Measurements from ENCODE around the gene RXFP1.
"Not testable (repeated sequence)": the region's sequence is repeated elsewhere in the genome, so short reads cannot be mapped to it uniquely, and the experiment has no call there.

The RXFP1 gene

DNA sequence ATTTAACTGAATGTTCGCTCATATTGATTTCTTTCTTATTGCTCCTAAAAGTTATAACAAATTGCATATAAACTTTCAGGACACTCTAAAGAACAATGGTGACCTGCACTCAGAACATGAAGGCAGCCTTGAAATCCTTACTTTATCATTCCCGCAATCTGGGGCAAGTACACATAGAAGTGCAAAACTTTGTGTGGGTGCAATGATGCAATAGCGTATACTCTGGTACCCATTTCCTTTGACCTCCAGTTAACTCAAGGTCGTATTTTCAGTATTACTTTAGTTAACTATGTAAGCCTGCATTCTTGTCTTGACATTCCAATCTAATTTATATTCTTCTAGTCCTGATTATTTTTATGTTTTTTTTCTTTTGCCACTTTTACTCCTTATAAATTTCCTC is 85.3 kb downstream of the RXFP1 start:
- FAIRE-seq (no peak), DNase-seq (ENCODE audit: insufficient read length, low spot score) (no peak)

GRCh38 chr4:158609116-158609515 is 87.4 kb downstream of the RXFP1 start:
- FAIRE-seq (no peak), DNase-seq (ENCODE audit: insufficient read length, low spot score) (no peak)

- DNase-seq (ENCODE audit: insufficient read length, low spot score) = no peak
- peak; percentile 26 for FAIRE-seq
Observed at GRCh38 chr4:158610790-158611189, 89.1 kb downstream of the RXFP1 start.

DNA sequence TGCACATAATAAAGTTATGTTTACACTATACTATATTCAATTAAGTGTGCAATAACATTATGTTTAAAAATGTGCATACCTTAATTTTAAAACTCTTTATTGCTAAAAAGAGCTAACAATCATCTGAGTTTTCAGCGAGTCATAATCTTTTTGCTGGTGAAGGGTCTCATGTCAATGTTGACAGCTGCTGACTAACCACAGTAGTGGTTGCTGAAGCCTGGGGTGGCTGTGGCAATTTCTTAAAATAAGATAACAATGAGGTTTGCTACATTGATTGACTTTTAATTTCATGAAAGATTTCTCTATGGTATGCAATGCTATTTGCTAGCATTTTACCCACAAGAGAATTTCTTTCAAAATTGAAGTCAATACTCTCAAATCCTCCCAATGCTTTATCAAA is 91.4 kb downstream of the RXFP1 start:
- no peak for DNase-seq (ENCODE audit: insufficient read length, low spot score)
- no peak for FAIRE-seq

DNA sequence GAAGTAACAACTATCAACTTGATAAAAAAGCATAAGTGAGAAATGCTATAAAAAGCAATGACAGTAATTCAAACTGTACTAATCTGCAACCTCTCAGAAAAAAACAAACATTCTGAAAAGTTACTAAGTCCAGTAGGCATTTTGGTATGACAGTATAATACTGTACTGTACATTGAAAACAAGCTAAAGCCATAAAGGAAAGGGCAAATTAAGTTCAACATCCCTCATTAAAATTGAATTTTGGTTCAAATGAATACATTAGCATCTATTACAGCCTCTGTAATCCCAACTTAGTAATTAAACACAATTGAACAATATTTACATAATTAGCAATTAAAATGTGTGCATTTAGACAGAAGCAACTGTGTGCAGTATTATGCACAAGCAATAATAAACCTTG is 96.3 kb downstream of the RXFP1 start:
- FAIRE-seq (no peak), DNase-seq (ENCODE audit: insufficient read length, low spot score) (no peak)

DNA sequence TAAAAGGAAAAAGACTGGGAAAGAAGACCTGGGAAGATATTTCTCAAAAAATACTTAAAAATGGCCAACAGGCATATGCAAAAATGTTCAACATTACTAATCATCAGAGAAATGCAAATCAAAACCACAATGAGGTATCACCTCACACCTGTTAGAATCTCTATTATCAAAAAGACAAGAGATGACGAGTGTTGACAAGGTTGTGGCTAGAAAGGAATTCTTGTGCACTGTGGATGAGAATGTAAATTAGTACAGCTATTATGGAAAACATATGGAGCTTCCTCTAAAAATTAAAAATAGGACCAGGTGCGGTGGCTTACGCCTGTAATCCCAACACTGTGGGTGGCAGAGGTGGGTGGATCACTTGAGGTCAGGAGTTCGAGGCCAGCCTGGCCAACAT is 100.0 kb downstream of the RXFP1 start:
- no peak for FAIRE-seq

DNA sequence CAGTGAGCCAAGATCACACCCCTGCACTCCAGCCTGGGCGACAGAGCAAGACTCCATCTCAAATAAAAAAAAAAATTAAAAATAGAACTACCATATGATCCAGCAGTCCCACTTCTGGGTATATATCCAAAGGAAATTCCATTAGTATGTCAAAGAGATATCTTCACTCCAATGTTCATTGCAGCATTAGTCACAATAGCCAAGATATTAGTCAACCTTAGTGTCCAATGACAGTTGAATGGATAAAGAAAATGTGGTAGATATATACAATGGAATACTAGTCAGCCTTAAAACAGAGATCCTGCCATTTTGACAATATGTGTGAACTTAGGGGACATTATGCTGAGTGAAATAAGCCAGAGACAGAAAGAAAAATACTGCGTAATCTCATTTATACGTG is 100.6 kb downstream of the RXFP1 start:
- FAIRE-seq (no peak), DNase-seq (ENCODE audit: insufficient read length, low spot score) (no peak)

More for the DNA sequence above, 100.0 kb downstream of the RXFP1 start:
- no peak for DNase-seq (ENCODE audit: insufficient read length, low spot score)

GRCh38 chr4:158624889-158625478 is 103.3 kb downstream of the RXFP1 start:
- peak; percentile 4 for DNase-seq (ENCODE audit: insufficient read length, low spot score)
- FAIRE-seq = peak; percentile 90

GRCh38 chr4:158625544-158625943 is 103.9 kb downstream of the RXFP1 start:
- DNase-seq (ENCODE audit: insufficient read length, low spot score) (no peak), FAIRE-seq (no peak)

DNA sequence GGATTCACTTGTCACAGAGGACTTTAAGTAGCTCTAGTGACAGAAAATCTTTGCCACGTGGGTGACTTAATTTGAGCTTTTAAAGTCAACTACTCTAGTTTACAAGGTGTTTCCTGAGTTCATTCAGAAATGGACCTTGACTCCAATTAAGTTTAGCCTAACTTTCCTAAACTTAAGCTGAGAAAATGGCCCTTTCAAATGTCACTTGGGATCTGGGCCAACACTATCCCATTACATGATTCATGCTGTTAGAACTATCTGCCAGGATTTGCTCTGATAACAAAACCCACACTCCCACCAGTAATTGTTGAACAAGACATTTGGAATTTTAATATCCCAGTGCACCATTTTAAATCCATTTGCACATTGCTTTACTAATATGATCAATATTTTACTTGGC is 109.2 kb downstream of the RXFP1 start:
- FAIRE-seq = no peak
- DNase-seq (ENCODE audit: insufficient read length, low spot score) = no peak

DNA sequence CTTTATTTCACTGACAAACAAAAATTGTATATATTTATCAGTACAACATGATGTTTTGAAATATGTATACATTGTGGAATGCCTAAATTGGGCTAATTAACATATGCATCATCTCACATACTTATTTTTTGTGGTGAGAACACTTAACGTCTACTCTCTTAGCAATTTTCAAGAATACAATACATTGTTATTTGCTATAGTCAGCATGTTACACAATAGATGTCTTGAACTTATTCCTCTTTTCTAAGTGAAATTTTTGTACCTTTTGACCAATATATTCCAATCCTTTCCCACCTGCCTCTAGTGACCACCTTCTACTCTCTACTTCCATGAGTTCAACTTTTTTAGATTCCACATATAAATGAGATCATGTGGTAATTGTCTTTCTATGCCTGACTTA is 114.9 kb downstream of the RXFP1 start:
- no peak for DNase-seq (ENCODE audit: insufficient read length, low spot score)
- FAIRE-seq = no peak

DNA sequence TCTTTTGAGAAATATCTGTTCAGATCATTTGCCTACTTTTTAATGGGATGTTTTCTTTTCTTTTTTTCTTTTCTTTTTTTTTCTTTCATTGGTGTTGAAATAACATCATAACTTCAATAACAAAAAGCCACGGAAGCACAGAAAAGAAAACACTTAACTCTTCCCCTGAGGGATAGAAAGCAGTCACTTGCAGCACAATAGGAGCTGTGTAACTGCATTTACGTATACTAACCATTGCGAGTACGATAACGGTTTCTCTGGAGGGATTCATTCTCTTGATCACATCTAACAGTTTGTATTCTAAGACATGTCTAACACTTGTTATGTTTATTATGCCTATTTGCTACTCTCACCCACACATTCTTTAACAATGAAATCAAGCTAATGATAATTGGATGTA is 122.7 kb downstream of the RXFP1 start:
- FAIRE-seq (no peak), DNase-seq (ENCODE audit: insufficient read length, low spot score) (no peak)

DNA sequence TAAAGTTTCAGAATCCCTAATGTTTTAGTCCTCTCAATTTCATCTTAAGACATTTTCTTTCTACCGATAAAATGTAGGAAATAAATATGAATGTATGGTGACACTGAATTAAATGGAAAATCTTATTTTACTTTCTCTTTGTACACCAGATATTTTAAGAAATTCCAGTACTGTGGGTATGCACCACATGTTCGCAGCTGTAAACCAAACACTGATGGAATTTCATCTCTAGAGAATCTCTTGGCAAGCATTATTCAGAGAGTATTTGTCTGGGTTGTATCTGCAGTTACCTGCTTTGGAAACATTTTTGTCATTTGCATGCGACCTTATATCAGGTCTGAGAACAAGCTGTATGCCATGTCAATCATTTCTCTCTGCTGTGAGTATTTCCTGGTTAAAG is 123.1 kb downstream of the RXFP1 start:
- no peak for FAIRE-seq

GRCh38 chr4:158649111-158649680 is 127.5 kb downstream of the RXFP1 start:
- DNase-seq (ENCODE audit: insufficient read length, low spot score) (no peak), FAIRE-seq (no peak)

More for the DNA sequence above, 123.1 kb downstream of the RXFP1 start:
- DNase-seq (ENCODE audit: insufficient read length, low spot score) = no peak

DNA sequence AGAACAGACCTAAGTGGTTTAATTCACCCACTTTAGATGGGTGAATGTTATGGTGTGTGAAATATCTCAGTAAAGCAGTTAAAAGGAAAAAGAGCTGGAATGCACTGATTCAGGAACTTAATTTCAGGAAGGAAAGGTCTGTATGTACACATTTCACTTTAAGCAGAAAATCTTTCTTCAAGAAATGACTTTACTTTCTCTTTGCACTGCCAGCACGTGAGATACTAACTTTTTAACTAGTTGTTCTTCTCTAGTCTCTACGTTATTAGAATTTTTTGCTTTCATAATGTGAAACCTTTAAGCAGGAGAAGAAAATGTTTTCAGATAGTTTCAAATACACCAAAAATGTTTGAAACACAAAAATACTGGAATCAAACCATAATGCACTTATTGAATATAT is 131.2 kb downstream of the RXFP1 start:
- DNase-seq (ENCODE audit: insufficient read length, low spot score) = no peak
- FAIRE-seq = peak; percentile 71

DNA sequence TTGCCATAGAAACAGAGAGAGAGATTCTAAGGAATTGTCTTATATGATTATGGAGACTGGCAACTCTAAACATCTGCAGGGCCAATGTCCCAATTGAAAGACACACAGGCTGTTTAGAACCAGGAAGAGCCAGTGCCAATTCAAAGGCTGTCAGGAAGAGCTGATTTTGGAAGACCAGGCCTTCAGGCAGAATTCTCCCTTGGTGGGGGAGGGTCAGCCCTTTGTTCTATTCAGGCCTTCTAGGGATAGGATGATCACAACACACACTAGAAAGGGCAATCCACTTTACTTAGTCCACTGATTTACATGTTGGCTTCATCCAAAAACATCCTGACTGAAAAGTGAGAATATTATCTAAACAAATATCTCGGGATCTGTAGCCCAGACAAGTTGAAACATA is 134.8 kb downstream of the RXFP1 start:
- FAIRE-seq = no peak

GRCh38 chr4:158657291-158657690 is 135.6 kb downstream of the RXFP1 start:
- DNase-seq (ENCODE audit: insufficient read length, low spot score) (no peak), FAIRE-seq (no peak)

More for the DNA sequence above, 134.8 kb downstream of the RXFP1 start:
- DNase-seq (ENCODE audit: insufficient read length, low spot score) = no peak

- FAIRE-seq = not testable (repeated sequence)
Observed at GRCh38 chr4:158663255-158663654, 141.6 kb downstream of the RXFP1 start.

DNA sequence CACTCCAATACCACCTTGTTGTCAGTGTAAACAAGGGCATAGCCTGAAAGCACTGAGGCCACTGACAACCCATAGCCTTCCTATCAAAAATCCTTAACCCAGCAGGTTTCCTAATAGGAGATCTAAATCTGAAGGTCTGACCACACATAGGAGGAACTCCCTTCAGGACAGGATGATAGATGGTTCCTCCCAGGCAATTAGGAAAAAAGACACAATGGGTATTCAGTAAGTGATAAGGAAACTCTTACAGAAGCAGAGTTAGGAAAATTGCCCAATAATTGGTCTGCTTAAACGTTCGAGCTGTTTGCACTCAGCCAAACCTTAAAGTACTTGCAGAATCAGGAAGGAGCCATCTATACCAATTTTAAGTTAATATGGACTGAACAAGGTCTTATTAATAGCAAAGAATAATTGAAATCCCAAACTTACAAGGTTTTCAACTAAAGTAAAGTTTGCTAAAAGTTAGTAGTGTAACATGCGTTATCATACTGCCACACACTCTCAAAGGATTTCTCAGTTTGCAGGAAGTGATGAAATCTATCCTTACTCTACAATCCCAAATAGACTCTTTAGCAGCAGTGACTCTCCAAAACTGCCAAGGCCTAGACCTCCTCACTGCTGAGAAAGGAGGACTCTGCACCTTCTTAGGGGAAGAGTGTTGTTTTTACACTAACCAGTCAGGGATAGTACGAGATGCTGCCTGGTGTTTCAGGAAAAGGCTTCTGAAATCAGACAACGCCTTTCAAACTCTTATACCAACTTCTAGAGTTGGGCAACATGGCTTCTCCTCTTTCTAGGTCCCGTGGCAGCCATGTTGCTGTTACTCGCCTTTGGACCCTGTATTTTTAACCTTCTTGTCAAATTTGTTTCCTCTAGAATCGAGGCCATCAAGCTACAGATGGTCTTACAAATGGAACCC is 142.3 kb downstream of the RXFP1 start:
- DNase-seq (ENCODE audit: insufficient read length, low spot score); FAIRE-seq: not testable (repeated sequence)

More at GRCh38 chr4:158663255-158663654, 141.6 kb downstream of the RXFP1 start:
- DNase-seq (ENCODE audit: insufficient read length, low spot score) = not testable (repeated sequence)

GRCh38 chr4:158664806-158665205 is 143.1 kb downstream of the RXFP1 start:
- no peak for FAIRE-seq
- DNase-seq (ENCODE audit: insufficient read length, low spot score) = no peak

DNA sequence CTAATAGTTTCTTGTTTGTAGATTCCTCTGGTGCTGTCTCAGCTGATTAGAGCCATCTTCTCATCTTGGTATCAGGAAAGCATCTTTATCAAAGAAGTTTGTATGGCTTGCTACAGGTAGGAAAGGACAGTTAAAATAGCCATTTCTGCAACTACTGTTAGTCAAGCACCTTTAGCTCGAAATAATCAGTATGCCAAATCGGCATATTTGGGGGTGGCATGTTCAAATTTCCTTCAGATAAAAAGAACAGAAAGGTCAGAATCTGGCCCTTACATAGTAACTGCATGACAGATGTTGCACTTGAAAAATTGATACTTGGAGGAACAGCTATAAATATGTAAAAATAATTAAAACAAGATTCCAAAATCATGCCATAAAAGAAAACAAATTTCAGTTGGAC is 145.2 kb downstream of the RXFP1 start:
- FAIRE-seq (no peak), DNase-seq (ENCODE audit: insufficient read length, low spot score) (no peak)

Data from GM19239 (cell line).